Liver (tissue), 3 donors: ENCODE data around the gene NBPF20.
"Not testable (repeated sequence)": the region's sequence is repeated elsewhere in the genome, so short reads cannot be mapped to it uniquely, and the experiment has no call there.

Experiments used
- EGR1 ChIP-seq, 2 donors: IDR thresholded peaks; 2 replicates each; pipeline ENCODE4 v1.6.1; 2016 to 2018; ENCODE audit warnings: antibody characterized with exemption in 2 of 2, low read depth in 2 of 2
- FOXA1 ChIP-seq: IDR thresholded peaks from 2 replicates; pipeline ENCODE4 v1.6.1; 2016; ENCODE audit warnings: antibody characterized with exemption
- GABPA ChIP-seq, 2 donors: IDR thresholded peaks in 1 of 2; conservative IDR thresholded peaks in 1 of 2; 2 replicates each; pipeline ENCODE4 v1.6.1; 2016; ENCODE audit warnings: antibody characterized with exemption in 2 of 2, mild to moderate bottlenecking in 1 of 2, moderate library complexity in 1 of 2
- JUND ChIP-seq, 2 donors: IDR thresholded peaks; 2 replicates each; pipeline ENCODE4 v1.6.1; 2016; ENCODE audit warnings: antibody characterized with exemption in 2 of 2
- NR2F2 ChIP-seq: IDR thresholded peaks from 2 replicates; pipeline ENCODE4 v1.6.1; 2016; ENCODE audit warnings: antibody characterized with exemption
- RAD21 ChIP-seq, 2 donors: IDR thresholded peaks; 2 replicates each; pipeline ENCODE4 v1.6.1; 2016; ENCODE audit warnings: antibody characterized with exemption in 2 of 2, mild to moderate bottlenecking in 2 of 2
- RXRA ChIP-seq, 2 donors: IDR thresholded peaks; 2 replicates each; pipeline ENCODE4 v1.6.1; 2017 to 2018; ENCODE audit warnings: antibody characterized with exemption in 2 of 2, mild to moderate bottlenecking in 1 of 2
- TAF1 ChIP-seq: conservative IDR thresholded peaks from 2 replicates; pipeline ENCODE4 v1.6.1; 2016; ENCODE audit warnings: antibody characterized with exemption, mild to moderate bottlenecking
- YY1 ChIP-seq: IDR thresholded peaks from 2 replicates; pipeline ENCODE4 v1.6.1; 2016; ENCODE audit warnings: antibody characterized with exemption, mild to moderate bottlenecking
- TF ChIP-seq, protein P1 (sequence below): fragments of 150-350 bp; IDR thresholded peaks from 2 replicates; pipeline ENCODE4 v1.5.1; 2017; ENCODE audit warnings: improper control_type of control experiment, low read depth, low read length; ENCODE audit not compliant: missing input control
- TF ChIP-seq, protein P2 (sequence below): IDR thresholded peaks from 2 replicates; pipeline ENCODE4 v1.6.1; 2016; ENCODE audit warnings: antibody characterized with exemption
- TF ChIP-seq, protein P3 (sequence below): IDR thresholded peaks from 2 replicates; pipeline ENCODE4 v1.6.1; 2016; ENCODE audit warnings: antibody characterized with exemption
- TF ChIP-seq, protein P4 (sequence below): IDR thresholded peaks from 2 replicates; pipeline ENCODE4 v1.6.1; 2016; ENCODE audit warnings: antibody characterized with exemption, mild to moderate bottlenecking
- TF ChIP-seq, protein P5 (sequence below): IDR thresholded peaks from 2 replicates; pipeline ENCODE4 v1.6.1; 2016; ENCODE audit warnings: antibody characterized with exemption
- donor health status: healthy.
- donor health status: healthy.

DNA sequence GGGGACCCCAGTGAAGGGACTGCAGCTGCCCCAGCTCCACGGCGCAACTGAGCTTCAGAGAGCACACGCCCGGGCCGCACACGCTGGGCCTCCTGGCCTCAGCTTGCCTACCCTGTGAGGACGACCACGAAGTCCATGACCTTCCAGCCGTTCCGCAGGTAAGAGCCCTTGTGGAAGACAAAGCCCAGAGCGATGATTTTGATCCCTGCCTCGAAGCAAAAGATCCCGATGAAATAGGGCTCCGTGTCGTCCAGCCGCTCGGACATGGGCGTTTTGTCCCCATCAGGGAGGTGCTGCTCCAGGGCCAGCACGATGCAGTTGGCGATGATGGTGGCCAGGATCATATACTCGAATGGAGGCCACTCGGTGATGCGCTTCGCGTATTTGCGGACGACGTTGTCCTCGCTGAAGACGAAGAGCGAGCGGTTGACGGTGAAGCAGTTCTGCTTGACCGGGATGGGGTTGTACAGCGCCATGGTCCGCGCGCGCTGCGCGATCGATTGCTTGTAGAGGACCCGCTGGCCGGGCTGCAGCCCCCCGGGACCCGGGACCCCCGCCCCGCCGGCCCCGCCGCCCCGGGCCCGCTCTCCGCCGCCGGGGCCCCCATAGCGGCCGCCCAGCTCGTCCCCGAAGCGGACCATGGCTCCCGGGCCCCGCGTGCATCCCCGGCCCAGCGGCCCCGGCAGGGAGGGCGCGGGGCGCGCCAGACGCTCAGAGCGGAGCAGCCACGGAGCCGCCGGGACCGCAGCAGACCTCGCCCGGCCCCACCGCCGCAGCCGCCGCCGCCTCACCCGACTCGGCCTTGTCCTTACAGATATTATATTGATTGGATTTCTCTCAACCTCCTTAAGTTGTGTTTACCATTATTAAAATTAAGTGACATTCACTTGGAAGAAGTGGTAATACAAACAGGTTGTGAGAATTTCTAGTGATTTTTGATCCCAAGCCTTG lies 28.7 kb upstream of the NBPF20 start:
- TF ChIP-seq, protein P1, sequence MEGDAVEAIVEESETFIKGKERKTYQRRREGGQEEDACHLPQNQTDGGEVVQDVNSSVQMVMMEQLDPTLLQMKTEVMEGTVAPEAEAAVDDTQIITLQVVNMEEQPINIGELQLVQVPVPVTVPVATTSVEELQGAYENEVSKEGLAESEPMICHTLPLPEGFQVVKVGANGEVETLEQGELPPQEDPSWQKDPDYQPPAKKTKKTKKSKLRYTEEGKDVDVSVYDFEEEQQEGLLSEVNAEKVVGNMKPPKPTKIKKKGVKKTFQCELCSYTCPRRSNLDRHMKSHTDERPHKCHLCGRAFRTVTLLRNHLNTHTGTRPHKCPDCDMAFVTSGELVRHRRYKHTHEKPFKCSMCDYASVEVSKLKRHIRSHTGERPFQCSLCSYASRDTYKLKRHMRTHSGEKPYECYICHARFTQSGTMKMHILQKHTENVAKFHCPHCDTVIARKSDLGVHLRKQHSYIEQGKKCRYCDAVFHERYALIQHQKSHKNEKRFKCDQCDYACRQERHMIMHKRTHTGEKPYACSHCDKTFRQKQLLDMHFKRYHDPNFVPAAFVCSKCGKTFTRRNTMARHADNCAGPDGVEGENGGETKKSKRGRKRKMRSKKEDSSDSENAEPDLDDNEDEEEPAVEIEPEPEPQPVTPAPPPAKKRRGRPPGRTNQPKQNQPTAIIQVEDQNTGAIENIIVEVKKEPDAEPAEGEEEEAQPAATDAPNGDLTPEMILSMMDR = not testable (repeated sequence)
- TF ChIP-seq, protein P2, sequence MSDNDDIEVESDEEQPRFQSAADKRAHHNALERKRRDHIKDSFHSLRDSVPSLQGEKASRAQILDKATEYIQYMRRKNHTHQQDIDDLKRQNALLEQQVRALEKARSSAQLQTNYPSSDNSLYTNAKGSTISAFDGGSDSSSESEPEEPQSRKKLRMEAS = not testable (repeated sequence)
- not testable (repeated sequence) for TF ChIP-seq EGR1 (IDR thresholded peaks at IDR 0.05; ENCODE audit: low read depth in 2 of 2); RXRA (IDR thresholded peaks at IDR 0.05); TAF1; RAD21 (IDR thresholded peaks at IDR 0.05); JUND (IDR thresholded peaks at IDR 0.05); YY1; GABPA (IDR thresholded peaks at IDR 0.05 in 1 of 2, conservative IDR thresholded peaks at IDR 0.05 in 1 of 2); NR2F2; FOXA1
- TF ChIP-seq, protein P3, sequence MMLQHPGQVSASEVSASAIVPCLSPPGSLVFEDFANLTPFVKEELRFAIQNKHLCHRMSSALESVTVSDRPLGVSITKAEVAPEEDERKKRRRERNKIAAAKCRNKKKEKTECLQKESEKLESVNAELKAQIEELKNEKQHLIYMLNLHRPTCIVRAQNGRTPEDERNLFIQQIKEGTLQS = not testable (repeated sequence)
- TF ChIP-seq, protein P4, sequence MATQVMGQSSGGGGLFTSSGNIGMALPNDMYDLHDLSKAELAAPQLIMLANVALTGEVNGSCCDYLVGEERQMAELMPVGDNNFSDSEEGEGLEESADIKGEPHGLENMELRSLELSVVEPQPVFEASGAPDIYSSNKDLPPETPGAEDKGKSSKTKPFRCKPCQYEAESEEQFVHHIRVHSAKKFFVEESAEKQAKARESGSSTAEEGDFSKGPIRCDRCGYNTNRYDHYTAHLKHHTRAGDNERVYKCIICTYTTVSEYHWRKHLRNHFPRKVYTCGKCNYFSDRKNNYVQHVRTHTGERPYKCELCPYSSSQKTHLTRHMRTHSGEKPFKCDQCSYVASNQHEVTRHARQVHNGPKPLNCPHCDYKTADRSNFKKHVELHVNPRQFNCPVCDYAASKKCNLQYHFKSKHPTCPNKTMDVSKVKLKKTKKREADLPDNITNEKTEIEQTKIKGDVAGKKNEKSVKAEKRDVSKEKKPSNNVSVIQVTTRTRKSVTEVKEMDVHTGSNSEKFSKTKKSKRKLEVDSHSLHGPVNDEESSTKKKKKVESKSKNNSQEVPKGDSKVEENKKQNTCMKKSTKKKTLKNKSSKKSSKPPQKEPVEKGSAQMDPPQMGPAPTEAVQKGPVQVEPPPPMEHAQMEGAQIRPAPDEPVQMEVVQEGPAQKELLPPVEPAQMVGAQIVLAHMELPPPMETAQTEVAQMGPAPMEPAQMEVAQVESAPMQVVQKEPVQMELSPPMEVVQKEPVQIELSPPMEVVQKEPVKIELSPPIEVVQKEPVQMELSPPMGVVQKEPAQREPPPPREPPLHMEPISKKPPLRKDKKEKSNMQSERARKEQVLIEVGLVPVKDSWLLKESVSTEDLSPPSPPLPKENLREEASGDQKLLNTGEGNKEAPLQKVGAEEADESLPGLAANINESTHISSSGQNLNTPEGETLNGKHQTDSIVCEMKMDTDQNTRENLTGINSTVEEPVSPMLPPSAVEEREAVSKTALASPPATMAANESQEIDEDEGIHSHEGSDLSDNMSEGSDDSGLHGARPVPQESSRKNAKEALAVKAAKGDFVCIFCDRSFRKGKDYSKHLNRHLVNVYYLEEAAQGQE = not testable (repeated sequence)
- TF ChIP-seq, protein P5, sequence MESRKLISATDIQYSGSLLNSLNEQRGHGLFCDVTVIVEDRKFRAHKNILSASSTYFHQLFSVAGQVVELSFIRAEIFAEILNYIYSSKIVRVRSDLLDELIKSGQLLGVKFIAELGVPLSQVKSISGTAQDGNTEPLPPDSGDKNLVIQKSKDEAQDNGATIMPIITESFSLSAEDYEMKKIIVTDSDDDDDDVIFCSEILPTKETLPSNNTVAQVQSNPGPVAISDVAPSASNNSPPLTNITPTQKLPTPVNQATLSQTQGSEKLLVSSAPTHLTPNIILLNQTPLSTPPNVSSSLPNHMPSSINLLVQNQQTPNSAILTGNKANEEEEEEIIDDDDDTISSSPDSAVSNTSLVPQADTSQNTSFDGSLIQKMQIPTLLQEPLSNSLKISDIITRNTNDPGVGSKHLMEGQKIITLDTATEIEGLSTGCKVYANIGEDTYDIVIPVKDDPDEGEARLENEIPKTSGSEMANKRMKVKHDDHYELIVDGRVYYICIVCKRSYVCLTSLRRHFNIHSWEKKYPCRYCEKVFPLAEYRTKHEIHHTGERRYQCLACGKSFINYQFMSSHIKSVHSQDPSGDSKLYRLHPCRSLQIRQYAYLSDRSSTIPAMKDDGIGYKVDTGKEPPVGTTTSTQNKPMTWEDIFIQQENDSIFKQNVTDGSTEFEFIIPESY = not testable (repeated sequence)
